Small intestine (tissue), 7 donors: ENCODE measurements around the gene MRPL20. TPM values are rescaled to one million over a fixed set of nuclear protein-coding genes. Genes with fewer than 3 reads are reported as not detected.

ENCODE experiments used
- DNase-seq, 2 donors: peaks; one replicate each; pipeline versions ENCODE4 v3.0.0 to v3.0.0-alpha.2; 2013
- FAIRE-seq: peaks from 2 replicates; lab custom pipeline; 2012; peaks lifted over from hg19 to GRCh38; lab: Jason Lieb, UNC
- H3K27ac ChIP-seq, 3 donors: one replicate each; pipeline ENCODE4 v1.5.1; 2013; ENCODE audit warnings: low read length in 2 of 3, mild to moderate bottlenecking in 2 of 3, control low read depth in 1 of 3, inconsistent platforms in 1 of 3, low read depth in 1 of 3, moderate library complexity in 1 of 3
- H3K27me3 ChIP-seq, 3 donors: one replicate each; pipeline ENCODE4 v1.6.1; 2013; ENCODE audit warnings: low read length in 3 of 3, inconsistent platforms in 1 of 3; ENCODE audit not compliant: control insufficient read depth in 3 of 3, insufficient read depth in 3 of 3
- H3K36me3 ChIP-seq, 3 donors: one replicate each; pipeline ENCODE4 v1.6.1; 2013; ENCODE audit warnings: low read length in 3 of 3, inconsistent platforms in 1 of 3, low read depth in 1 of 3, mild to moderate bottlenecking in 1 of 3, moderate library complexity in 1 of 3; ENCODE audit not compliant: control insufficient read depth in 3 of 3, insufficient read depth in 2 of 3
- H3K4me1 ChIP-seq, 3 donors: one replicate each; pipeline ENCODE4 v1.6.1; 2013; ENCODE audit warnings: low read length in 2 of 3, inconsistent platforms in 1 of 3, low read depth in 1 of 3, mild to moderate bottlenecking in 1 of 3, moderate library complexity in 1 of 3; ENCODE audit not compliant: control insufficient read depth in 3 of 3, insufficient read depth in 2 of 3
- H3K4me3 ChIP-seq, 3 donors: one replicate each; pipeline ENCODE4 v1.5.1; 2013; ENCODE audit warnings: low read length in 3 of 3, control low read depth in 1 of 3, inconsistent platforms in 1 of 3, low read depth in 1 of 3, mild to moderate bottlenecking in 1 of 3, moderate library complexity in 1 of 3
- H3K9me3 ChIP-seq, 2 donors: one replicate each; pipeline ENCODE4 v1.6.1; 2013; ENCODE audit warnings: low read depth in 1 of 2, low read length in 1 of 2; ENCODE audit not compliant: control insufficient read depth in 2 of 2, insufficient read depth in 1 of 2
- WGBS, 3 donors: extraction: QIAGEN DNeasy Blood & Tissue Kit; methylation state at CpG; one replicate each; pipeline ENCODE4 v1.1.7; 2013; 5-methylcytosine and 5-hydroxymethylcytosine counted together
- polyA plus RNA-seq, 4 donors: library from polyadenylated mRNA; stranded (reverse) in 3 of 4; unstranded in 1 of 4; fragments of 200-250 nt in 3 of 4; fragments of 120-200 nt in 1 of 4; gene quantifications; one replicate each; pipeline versions ENCODE4 v1.2.1 to v1.2.3, GENCODE V29; 2013
- donor health status: healthy with polysubstance abuse.
- donor health status: control.
- donor health status: control.
- donor health status: Bipolar disorder and iron deficiency.
- donor health status: healthy.

MRPL20 gene
- polyA plus RNA-seq, 4 donors, result 135 to 221 (median 167) TPM

GRCh38 chr1:1425753-1426495 lies 18.8 kb upstream of the MRPL20 start:
- no peak for DNase-seq
- 14 to 37% (median 27%) methylated on average over 18 to 33 of the region's 33 CpGs for WGBS, 3 donors
- FAIRE-seq, result no peak
- H3K9me3 ChIP-seq, result peaks cover 0 to 2% of the 10 kb centered on the region in 2 donors
- no peak overlapping the region for H3K4me3 ChIP-seq
- peaks cover 0 to 29% (median 0%) of the 10 kb centered on the region in 3 donors for H3K4me1 ChIP-seq
- H3K27me3 ChIP-seq, result peaks cover 0 to 12% (median 4%) of the 10 kb centered on the region in 3 donors
- H3K27ac ChIP-seq, result no peak overlapping the region
- no peaks in the 10 kb centered on the region for H3K36me3 ChIP-seq

- FAIRE-seq, result no peak
- no peak overlapping the region for H3K4me3 ChIP-seq
- peaks cover 0 to 2% of the 10 kb centered on the region in 2 donors for H3K9me3 ChIP-seq
- WGBS, 3 donors, result 77 to 84% (median 81%) methylated on average over 12 of the region's 12 CpGs
- H3K4me1 ChIP-seq, result peaks cover 0 to 24% (median 0%) of the 10 kb centered on the region in 3 donors
- no peaks in the 10 kb centered on the region for H3K36me3 ChIP-seq
- H3K27ac ChIP-seq, result no peak overlapping the region
- DNase-seq, result no peak
- peaks cover 0 to 16% (median 5%) of the 10 kb centered on the region in 3 donors for H3K27me3 ChIP-seq
These were observed 18.3 kb upstream of the MRPL20 start for GRCh38 chr1:1425426-1425752.

- H3K4me3 ChIP-seq, result no peak overlapping the region
- peaks cover under 1 to 16% (median 7%) of the 10 kb centered on the region in 3 donors for H3K27me3 ChIP-seq
- peaks cover 0 to 2% of the 10 kb centered on the region in 2 donors for H3K9me3 ChIP-seq
- no peaks in the 10 kb centered on the region for H3K36me3 ChIP-seq
- no peak overlapping the region for H3K27ac ChIP-seq
- no peak for FAIRE-seq
- WGBS, 3 donors, result 87 to 88% (median 88%) methylated on average over 15 of the region's 15 CpGs
- no peak for DNase-seq
- H3K4me1 ChIP-seq, result peaks cover 0 to 17% (median 0%) of the 10 kb centered on the region in 3 donors
These were observed 17.6 kb upstream of the MRPL20 start for GRCh38 chr1:1424707-1425106.

DNA sequence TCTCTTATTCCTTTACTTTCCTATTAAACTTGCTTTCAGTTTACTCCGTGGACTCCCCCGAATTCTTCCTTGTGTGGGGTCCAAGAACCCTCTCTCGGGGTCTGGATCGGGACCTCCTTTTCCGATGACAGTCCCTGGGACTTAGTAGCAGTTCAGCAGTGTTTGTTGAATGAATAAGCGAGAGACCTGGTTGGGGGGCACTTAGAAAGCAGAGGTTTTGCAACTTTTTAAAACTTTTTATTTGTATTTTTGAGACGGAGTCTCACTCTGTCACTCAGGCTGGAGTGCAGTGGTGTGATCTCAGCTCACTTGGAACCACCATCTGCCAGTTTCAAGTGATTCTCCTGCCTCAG lies 16.1 kb upstream of the MRPL20 start:
- peaks cover 0 to 12% (median 0%) of the 10 kb centered on the region in 3 donors for H3K4me1 ChIP-seq
- WGBS, 3 donors, result 83 to 94% (median 87%) methylated on average over 7 of the region's 7 CpGs
- H3K4me3 ChIP-seq, result no peak overlapping the region
- DNase-seq (no peak), FAIRE-seq (no peak)
- no peak overlapping the region for H3K27ac ChIP-seq
- H3K27me3 ChIP-seq, result peaks cover 1 to 21% (median 10%) of the 10 kb centered on the region in 3 donors
- peaks cover 0 to under 1% of the 10 kb centered on the region in 2 donors for H3K9me3 ChIP-seq
- H3K36me3 ChIP-seq, result no peaks in the 10 kb centered on the region

- DNase-seq (no peak), FAIRE-seq (no peak)
- no peak overlapping the region for H3K27ac ChIP-seq
- no peak overlapping the region for H3K4me3 ChIP-seq
- WGBS, 3 donors, result 56 to 60% (median 57%) methylated on average over 29 of the region's 29 CpGs
- H3K36me3 ChIP-seq, result no peaks in the 10 kb centered on the region
- H3K4me1 ChIP-seq, result peaks cover 0 to 10% (median 0%) of the 10 kb centered on the region in 3 donors
- peaks cover 1 to 21% (median 10%) of the 10 kb centered on the region in 3 donors for H3K27me3 ChIP-seq
- no peaks in the 10 kb centered on the region for H3K9me3 ChIP-seq
These were observed 15.6 kb upstream of the MRPL20 start for GRCh38 chr1:1422465-1423244.

DNA sequence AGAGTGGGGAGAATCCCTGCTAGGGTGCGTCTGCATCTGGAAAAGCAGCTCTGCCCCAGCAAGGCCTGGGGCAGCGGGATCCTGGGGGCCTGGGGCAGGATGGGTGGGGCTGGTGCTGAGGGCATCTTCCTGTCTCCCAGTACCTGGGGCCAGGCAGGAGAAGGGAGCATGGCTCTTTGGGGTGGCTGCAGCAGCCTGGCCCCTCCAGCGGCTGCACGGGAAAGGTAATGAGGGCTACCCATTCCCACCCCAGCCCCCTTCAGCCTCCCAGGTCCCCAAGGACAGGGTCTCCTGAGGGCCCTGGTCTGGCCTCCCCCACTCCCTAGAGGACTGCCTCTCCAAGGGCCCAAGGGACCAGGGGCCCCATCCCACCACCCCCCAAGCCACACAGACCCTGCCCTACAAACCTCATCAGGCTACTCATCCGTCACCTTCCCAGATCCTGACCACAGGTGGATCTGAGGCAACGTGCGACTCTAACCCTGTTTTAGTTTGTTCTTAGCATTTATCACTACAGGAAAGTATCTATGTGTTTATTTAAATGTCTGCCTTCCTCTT lies 14.9 kb upstream of the MRPL20 start:
- Histone ChIP-seq H3K9me3 (no peaks in the 10 kb centered on the region), H3K4me1 (peaks cover 0 to 10% (median 0%) of the 10 kb centered on the region in 3 donors), H3K27me3 (peaks cover 1 to 19% (median 10%) of the 10 kb centered on the region in 3 donors), H3K4me3 (no peak overlapping the region), H3K36me3 (no peaks in the 10 kb centered on the region), H3K27ac (no peak overlapping the region)
- WGBS, 3 donors, result 74 to 84% (median 80%) methylated on average over 6 to 7 of the region's 7 CpGs
- DNase-seq, result no peak
- no peak for FAIRE-seq

- Histone ChIP-seq H3K27me3 (peaks cover 1 to 15% (median 10%) of the 10 kb centered on the region in 3 donors), H3K4me1 (peaks cover 0 to 6% (median 0%) of the 10 kb centered on the region in 3 donors), H3K27ac (no peak within 1 kb of the TSS), H3K9me3 (no peaks in the 10 kb centered on the region), H3K4me3 (peak within 1 kb of the TSS in 2 of 3 donors; percentile 1 to 23), H3K36me3 (no peaks in the 10 kb centered on the region)
- no peak for FAIRE-seq
- 70 to 79% (median 78%) methylated on average over 17 to 18 of the region's 18 CpGs for WGBS, 3 donors
- no peak for DNase-seq
These were observed 14.2 kb upstream of the MRPL20 start, which contains the start of gene ANKRD65 for GRCh38 chr1:1421147-1421906. ANKRD65 (minus strand) TSS chr1:1421276; CDS start chr1:1421005, 271 bp downstream.
